A549 (cell line): ENCODE data around the gene CCDC137.
"Not testable (repeated sequence)": the region's sequence is repeated elsewhere in the genome, so short reads cannot be mapped to it uniquely, and the experiment has no call there.

Source experiments
- BHLHE40 ChIP-seq: IDR thresholded peaks from 2 replicates; pipeline ENCODE4 v1.6.1; 2012; ENCODE audit warnings: low read depth, low read length, inconsistent platforms
- HOXA7 ChIP-seq: fragments of 250-450 bp; sonication (Bioruptor Pico); IDR thresholded peaks from 2 replicates; pipeline ENCODE4 v1.5.0; 2020; ENCODE audit warnings: mild to moderate bottlenecking, moderate library complexity

- not testable (repeated sequence) for TF ChIP-seq BHLHE40; HOXA7 (CRISPR knock-in tag)
Observed at GRCh38 chr17:81618307-81618706, 48.2 kb upstream of the CCDC137 start.
